Stimulated activated CD4-positive, alpha-beta T cell treated with anti-CD3 and anti-CD28 coated beads, Interleukin-1b, Interleukin-23, amount 100 ng/mL, for 24 hours (primary cell): ENCODE data around the gene ELF5.

Experiments
- DNase-seq, 4 experiments: peaks; one replicate each; pipeline ENCODE4 v3.0.0-alpha.2; 2020; ENCODE audit warnings: low read depth in 4 of 4, low spot score in 1 of 4

Gene ELF5

GRCh38 chr11:34513682-34514449 lies at the start of gene ELF5:
ELF5 (minus strand) TSS chr11:34513794; CDS start chr11:34505749, 8,045 bp downstream.
- DNase-seq, result no peak

DNA sequence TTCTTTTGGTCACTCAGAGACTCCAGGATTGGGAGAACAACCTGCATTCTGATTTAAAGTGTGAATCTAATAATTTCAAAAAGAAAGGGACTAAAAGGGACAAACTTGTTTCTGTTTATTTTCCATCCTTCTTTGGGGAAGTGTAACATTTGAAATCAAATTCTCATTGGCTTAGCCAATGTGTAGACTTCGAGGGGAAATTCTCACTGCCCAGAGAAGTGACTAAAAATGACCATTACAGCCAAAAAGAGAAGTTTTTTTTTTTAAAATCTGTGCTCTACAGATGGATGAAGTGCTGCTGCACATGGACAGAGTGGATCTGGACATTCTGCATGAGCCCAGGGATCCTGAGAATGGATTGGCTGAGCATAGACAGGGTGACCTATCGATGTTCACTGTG lies 49.4 kb upstream of the ELF5 start:
- no peak for DNase-seq

- DNase-seq, result no peak
These were observed 46.9 kb upstream of the ELF5 start for GRCh38 chr11:34560511-34560910.

GRCh38 chr11:34558673-34559072 lies 45.1 kb upstream of the ELF5 start:
- no peak for DNase-seq

GRCh38 chr11:34558211-34558610 lies 44.6 kb upstream of the ELF5 start:
- DNase-seq, result no peak

DNA sequence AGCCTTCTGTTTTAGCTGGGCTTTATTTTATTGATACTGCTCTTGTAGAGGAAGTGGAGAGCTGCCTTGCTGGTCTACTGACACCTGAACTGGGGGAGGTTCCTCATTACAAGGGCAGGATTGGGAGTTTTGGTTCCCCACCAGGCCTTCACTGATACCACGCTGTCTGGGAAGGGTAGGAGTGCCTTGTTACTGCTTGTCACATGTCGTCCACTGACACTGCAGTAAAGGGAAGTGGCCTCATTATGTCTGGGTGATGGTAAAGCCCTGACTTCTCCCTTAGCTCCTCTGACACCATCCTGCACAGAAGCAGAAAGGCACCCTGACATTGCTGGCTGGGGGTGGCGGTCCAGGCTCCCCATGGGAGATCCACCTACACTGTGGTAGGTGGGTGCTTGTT lies 38.7 kb upstream of the ELF5 start:
- no peak for DNase-seq

DNA sequence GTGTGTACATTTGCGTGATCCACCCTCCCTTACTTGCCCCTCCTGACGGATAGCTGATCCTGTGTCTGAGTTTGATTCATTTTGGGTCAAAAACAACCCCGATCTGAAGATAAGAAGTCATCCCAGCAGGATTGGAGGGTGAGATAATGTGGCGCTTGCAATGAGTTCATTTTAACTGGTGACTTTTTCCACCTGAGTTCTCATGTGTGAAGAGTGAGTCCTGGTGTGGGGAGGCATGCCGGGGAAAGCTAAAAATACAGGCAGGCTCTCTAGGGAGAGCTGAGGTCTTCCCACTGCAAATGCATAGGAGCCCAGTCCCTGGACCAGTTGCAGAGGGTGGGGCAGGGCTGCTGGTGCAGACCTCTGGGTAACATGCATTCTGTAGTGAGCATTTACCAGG lies 35.7 kb upstream of the ELF5 start:
- DNase-seq, result no peak

DNA sequence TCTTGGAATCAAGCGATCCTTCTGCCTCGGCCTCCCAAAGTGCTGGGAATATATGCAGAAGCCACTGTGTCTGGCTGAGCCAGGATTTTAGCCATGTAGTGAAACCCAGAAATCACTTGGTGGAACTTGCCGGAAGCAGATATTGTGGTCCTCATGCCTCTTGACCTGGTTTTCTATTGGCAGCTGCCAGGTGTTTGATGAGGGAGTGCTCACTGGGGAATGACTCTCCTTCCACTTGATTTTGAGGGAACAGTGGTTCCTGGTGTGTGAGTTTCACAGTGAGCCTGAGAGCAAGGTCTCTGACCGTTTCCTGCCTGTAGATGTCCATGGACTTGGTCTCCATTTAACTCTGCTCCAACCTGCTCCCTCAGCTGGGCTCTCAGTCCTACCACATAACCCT lies 34.7 kb upstream of the ELF5 start:
- no peak for DNase-seq

DNA sequence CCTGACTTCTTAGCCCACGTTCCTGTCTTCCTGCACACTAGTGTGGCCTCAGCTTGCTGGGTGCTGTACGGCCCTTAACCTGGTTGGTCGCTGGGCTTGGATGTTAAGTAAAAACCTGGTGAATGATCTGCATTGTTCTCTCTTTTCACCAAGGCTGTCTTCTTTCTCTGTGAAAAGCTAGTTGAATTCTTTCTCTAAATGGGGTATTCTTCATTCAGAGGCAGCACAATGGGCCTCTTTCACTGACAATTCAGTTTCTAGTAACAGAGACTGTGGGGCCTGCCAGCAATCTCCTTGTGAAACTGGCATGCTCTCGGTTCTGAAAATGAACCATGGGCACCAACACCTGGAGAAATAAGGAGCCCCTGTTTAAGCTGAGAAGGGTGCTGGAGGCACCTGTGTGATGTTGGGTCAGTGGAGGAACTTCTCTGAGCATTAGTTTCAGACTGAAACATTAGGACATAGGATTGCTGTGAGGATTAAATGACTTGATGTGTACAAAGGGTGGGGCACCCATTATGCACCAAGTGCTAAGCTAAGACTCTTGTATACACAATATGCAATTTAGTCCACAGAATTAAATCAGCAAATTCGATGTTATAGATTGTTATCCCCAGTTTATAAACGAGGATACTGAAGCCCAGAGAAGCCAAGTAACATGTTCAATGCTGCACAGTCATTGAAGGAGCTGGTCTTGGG lies 33.1 kb upstream of the ELF5 start:
- DNase-seq, result no peak

DNA sequence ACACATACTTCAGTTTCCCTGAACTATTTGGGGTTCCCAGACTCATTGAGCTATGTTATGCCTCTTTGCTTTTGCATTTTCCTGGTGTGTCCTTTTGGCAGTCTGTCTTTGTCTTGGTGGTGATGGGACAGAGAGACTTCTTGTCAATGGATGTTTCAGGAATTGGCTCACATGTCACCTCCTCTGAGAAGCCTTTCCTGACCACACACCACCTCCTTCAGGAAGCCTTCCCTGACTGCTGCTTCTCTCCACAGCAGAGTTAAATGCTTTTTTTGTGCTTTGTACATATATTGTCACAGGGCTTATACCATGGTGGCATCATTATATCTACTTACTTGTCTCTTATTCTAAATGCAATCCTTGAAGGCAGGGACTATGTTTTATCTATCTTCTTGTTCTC lies 28.5 kb upstream of the ELF5 start:
- no peak for DNase-seq

- DNase-seq, result no peak
These were observed 27.3 kb upstream of the ELF5 start for GRCh38 chr11:34540870-34541269.

DNA sequence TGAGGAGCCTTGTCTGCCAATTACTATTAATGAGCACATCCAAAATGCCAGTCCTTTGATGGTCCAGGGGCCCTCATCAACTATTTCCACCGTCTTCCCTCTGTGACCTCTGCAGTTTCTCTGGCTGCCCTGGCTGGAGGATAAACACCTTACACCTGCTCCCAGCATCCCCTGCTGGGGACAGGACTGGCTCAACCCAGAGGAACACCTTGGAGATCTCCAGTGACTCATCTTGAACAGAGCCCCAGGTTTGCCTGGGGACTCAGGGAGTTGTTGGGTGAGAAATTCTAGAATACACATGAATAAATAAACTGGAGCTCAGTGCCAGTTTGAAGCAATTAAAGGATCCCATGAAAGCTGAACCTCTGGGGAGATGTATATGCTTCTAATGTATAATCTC lies 24.0 kb upstream of the ELF5 start:
- no peak for DNase-seq

DNA sequence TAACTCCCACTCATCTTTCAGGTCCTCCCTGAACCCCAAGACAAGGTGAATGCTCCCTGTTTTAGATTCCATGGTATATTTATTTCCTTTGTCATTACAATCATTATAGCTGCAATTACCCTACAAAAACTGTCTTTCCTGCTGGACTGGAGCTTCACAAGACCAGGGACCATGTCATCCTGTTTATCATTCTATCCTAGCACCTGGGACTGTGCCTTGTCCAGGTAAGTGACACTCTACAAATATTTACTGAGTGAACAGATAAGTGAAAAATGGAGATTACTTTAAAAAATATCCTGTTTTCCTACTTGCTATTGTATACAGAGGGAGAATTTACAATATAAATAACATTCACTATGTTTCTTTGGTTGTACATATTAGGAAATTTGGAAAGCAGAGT lies 22.5 kb upstream of the ELF5 start:
- no peak for DNase-seq

- DNase-seq, result no peak
These were observed 21.2 kb upstream of the ELF5 start for GRCh38 chr11:34534826-34535225.

- DNase-seq, result no peak
These were observed 18.1 kb upstream of the ELF5 start for GRCh38 chr11:34531663-34532062.

DNA sequence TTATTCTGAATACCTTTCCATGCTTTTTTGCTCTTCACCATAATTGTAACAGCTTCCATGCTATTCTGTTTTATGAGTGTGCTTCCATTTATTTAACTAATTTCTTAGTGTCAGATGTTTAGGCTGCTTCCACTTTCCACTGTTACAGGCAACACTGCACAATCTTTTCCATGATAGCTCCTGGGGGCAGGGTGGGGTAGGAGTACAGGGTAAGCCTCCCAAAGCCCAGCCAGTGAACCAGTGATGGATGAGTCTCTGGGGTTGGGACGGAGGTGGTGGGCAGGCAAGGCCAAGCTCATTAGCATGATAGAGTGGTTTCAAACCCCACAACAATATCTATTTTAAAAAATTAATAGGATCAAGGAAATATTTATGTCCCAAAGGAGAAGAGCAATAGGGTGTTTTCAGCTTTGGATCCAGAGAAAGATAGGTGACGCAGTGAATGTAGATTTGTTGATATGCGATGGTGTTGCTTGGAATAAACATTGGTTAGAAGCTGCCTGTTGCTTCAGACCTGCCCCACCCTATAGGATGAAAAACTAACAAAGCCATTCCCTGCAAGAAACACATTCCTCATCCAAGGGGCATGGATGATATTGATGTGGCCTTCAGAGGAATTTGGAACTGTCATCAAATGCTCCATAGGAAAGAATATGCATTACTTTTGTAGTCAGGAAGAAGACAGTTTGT lies 17.1 kb upstream of the ELF5 start:
- DNase-seq, result no peak

GRCh38 chr11:34529643-34530042 lies 16.0 kb upstream of the ELF5 start:
- DNase-seq, result no peak

GRCh38 chr11:34528072-34528471 lies 14.5 kb upstream of the ELF5 start:
- DNase-seq, result no peak

- DNase-seq, result no peak
These were observed 12.5 kb upstream of the ELF5 start for GRCh38 chr11:34525888-34526657.

DNA sequence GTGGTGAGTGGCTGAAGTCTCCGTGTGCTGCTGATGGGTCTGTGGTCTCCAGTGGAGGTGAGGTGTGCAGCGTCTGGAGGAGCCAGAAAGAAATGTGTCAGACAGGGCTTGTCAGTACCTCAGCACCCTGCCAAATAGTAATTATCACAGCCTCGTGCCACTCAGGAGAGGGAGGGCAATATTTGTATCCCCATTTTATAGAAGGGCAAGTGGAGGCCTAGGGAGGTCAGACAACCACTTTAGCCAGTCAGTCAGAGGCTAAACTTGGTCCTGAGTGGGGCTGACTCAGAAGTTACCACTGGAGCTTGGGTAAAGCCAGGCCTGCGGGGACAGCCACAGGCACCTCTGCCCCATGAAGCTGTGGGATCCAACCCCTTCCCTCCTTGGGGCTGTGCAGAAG lies 11.5 kb upstream of the ELF5 start:
- no peak for DNase-seq

- DNase-seq, result no peak
These were observed 11.1 kb upstream of the ELF5 start for GRCh38 chr11:34524696-34525095.
